ENCODE data around the gene HSP90AB1.

DNA sequence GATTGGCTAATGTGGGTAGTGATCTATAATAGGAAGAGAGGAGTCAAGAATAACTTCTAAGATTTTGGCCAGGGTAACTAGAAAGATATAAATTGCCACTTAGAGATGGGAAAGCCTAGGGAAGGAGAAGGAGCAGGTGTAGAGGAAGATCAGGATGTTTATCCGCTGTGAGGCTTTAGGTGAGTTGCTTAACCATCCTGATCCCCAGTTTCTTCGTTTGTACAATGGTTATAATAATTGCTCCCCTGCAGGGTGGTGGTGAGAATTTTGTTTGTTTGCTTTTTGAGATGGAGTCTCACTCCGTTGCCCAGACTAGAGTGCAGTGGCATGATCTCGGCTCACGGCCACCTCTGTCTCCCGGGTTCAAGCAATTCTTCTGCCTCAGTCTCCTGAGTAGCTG, 32.6 kb upstream of the HSP90AB1 start:
- TF ChIP-seq CTCF (IDR thresholded peaks at IDR 0.05; ENCODE audit: low read depth, low read length, poor library complexity, severe bottlenecking) (no peak), EZH2phosphoT487 (IDR thresholded peaks at IDR 0.05; ENCODE audit: borderline replicate concordance, low read length) (no peak)
